ENCODE measurements around the gene CACUL1.

The CACUL1 gene

DNA sequence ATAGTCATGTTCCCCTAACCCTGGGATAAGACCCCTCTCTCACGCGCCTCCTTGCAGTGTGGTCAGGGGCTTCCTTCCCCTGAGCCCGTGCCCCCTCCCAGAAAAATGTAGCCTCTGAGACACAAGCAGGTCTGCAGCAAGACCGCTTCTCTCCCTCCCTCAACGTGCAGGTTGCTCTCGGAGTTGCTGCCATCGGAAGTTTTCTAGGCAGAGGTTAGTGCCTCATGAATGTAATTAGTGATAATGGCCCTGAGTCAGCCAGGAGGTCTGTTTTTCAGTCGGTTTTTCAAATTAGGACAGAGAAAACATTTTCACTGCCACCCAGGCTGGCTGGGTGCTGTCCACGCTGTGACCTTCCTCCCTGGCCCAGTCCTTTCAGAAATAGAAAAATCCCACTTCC is 116.1 kb downstream of the CACUL1 start:
- DNase-seq (ENCODE audit: low read depth in 2 of 2): no peak

DNA sequence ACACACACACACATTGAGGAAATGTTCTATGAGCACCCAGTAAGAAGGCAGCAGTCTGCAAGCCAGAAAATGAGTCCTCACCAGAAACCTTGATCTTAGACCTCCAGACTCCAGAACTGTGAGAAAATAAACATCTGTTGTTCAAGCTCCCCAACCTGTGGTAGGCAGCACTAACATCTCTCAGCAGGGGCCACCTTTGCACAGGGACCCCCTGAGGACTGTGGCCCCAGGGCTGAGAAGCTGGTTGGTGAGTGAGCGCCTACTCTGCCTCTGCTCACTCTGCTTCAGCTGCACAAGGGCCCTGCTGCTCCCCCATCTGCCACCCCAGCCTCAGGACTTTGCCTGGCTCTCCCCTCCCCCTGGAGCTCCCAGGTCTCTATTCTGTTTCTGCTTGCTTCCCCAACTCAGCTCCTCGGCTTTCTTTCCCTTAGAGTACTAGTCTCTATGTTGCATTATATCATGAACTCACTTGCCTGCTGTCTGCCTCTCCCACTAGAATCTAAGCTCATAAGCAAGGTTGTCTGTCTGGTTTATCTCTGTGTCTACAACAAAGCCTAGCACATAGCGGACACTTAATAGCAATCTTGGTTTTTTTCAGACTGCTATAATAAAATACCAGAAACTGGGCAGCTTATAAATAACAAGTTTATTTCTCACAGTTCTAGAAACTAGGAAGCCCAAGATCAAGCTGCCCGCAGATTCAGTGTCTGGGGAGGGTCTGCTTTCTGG is 118.9 kb downstream of the CACUL1 start:
- no peak for DNase-seq (ENCODE audit: low read depth in 2 of 2)

DNA sequence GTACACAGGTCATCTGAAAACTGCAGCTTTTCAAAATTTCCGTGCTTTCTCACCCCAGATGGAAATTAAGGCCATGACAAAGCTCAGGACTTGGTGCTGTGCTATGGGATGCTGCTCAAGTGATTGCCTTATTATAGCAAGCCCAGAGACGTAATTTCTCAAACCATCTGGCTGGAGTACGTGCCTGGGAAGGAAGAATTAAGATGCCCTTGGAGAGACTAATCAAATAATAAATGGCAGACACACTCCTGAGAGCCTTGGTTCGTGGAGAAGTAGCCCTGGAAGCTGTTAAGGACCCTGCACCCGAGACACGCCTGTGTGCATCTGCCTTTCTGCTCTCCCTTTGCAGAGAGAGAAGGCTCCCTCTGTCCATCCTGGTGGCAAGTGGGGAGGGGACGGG is 121.0 kb downstream of the CACUL1 start:
- no peak for DNase-seq (ENCODE audit: low read depth in 2 of 2)

DNA sequence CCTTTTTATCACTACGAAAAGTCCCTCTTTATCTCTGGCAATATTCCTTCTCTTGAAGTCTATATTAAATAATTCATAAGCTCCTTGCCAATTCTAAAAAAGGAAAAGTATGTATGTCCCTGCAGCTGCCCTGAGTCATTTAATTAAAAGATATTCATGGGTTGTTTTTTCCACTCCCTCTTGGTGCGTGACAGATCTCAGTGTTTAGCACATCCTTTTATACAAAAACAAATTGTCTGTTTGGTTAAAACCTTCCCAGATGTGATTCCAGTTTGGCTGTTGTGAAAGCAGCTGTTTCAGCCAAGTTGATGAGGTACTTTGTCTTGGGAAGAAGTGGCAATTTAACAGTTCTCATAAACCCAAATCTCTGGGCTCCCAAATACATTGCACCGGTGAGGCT is 125.6 kb downstream of the CACUL1 start:
- DNase-seq (ENCODE audit: low read depth in 2 of 2): no peak

DNA sequence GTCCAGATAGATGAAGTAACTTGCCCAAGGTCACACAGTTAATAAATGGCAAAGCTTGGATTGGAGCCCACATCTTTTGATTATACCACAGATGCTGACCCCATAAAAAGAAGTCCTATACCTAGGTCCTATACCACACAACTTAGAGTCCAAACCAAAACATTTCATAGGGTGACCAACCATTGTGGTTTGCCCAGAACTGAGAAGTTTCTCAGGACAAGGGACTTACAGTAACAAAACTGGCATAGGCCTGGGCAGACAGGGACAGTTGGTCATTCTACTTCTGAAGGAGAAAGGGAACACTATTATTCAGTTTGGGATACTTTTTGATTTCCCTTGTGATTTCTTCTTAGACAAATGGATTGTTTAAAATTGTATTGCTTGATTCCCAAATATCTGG is 126.4 kb downstream of the CACUL1 start:
- no peak for DNase-seq (ENCODE audit: low read depth in 2 of 2)

DNA sequence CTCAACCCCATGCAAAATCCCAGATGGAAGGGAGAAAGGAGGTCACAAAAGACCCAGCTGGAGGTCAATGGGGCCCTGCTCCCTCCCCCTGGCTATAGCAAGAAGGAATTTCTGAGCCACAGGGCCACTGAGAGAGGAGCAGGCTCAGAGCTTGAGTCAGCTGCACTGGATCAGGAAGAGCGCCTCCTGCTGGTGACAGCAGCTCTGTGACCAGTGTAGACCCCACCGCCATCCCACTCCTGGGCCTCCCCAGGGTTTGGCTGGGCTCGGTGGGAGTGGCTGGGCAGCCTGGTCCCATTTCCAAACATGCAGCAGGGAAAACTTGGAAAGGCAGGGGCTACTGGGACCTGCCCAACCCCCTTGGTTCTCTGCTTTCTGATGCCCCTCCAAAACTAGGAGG is 127.8 kb downstream of the CACUL1 start:
- no peak for DNase-seq (ENCODE audit: low read depth in 2 of 2)

Measured in fibroblast of skin of left biceps (primary cell).